ENCODE results near the gene UBR3.
"Not testable (repeated sequence)": the region's sequence is repeated elsewhere in the genome, so short reads cannot be mapped to it uniquely, and the experiment has no call there.

The UBR3 gene

GRCh38 chr2:169916623-169917022 lies 89.4 kb downstream of the UBR3 start:
- TF ChIP-seq CTCF (conservative IDR thresholded peaks at IDR 0.05), result no peak
- no peak overlapping the region for H3K27ac ChIP-seq

GRCh38 chr2:169923977-169924376 lies 96.7 kb downstream of the UBR3 start:
- no peak overlapping the region for H3K27ac ChIP-seq
- TF ChIP-seq CTCF (conservative IDR thresholded peaks at IDR 0.05), result no peak

DNA sequence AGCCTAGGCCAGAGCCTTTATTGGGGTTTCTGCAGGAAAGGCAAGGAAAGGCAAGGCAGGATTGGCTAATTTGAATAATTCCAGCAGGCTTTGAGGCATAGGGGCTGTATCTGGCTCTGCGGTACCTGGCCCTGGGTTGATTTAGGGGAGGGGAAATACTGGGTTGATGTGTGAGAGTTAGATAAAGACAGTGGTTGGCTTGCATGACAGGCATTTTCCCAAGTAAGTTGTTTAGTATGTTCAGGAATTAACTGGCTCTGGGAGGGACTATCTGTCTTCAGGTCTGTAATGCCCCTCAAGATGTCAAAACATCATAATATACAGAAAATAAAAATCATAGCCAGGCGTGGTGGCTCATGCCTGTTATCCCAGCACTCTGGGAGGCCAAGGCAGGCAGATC lies 98.7 kb downstream of the UBR3 start:
- no peak for TF ChIP-seq CTCF (conservative IDR thresholded peaks at IDR 0.05)

GRCh38 chr2:169928463-169928864 lies 101.2 kb downstream of the UBR3 start:
- peak; percentile 74 for TF ChIP-seq CTCF (conservative IDR thresholded peaks at IDR 0.05)
- no peak overlapping the region for H3K27ac ChIP-seq

More for the DNA sequence above, 98.7 kb downstream of the UBR3 start:
- no peak overlapping the region for H3K27ac ChIP-seq

DNA sequence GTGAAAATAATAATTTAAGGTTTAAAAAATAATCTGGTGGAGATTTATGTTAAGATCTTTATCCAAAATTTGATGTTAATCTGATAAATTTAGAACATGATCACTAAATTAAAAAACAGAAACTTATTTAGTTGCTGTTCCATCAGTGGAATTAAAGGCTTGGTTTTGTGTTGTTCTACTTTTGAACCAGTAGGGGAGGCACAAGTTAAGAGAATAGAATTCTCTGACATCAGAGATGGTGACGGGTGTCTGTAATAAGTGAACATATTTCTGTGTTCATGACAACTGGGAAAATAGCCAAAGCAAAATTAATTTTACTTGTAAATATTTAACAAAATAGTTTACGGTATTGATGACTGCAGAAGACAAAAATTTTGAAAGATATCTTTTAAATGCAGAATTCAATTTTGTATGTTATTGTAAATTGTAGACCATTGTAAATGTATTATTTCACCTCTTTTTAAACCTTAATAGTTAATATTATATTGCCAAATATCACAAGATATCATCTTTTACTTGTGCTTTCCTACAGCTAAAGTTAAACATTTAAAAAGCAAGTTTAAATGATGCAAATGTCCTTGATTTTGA lies 106.0 kb downstream of the UBR3 start:
- H3K27ac ChIP-seq, result no peak overlapping the region
- TF ChIP-seq CTCF (conservative IDR thresholded peaks at IDR 0.05), result peak; percentile 91

GRCh38 chr2:169936652-169937051 lies 109.4 kb downstream of the UBR3 start:
- not testable (repeated sequence) for H3K27ac ChIP-seq

DNA sequence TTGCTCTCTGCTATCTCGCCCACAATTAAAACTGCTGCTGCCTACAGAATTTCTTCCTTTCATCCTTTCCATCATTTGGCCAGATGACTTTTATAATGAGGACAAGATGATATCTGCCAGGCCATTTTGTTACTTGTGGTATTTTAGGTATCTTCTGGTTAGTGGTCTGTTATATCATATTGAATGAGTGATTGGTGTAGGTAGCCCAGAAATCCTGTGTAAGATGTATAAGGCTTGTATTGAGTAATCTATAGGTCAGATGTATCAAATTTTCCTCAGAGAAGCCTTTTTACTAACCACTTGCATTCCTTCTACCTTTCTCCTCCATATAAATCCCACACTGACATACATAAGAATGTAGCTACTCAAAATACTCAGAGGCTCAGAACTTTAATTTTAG lies 118.3 kb downstream of the UBR3 start:
- TF ChIP-seq CTCF (conservative IDR thresholded peaks at IDR 0.05), result no peak
- H3K27ac ChIP-seq, result no peak overlapping the region

GRCh38 chr2:169946092-169946491 lies 118.8 kb downstream of the UBR3 start:
- H3K27ac ChIP-seq, result no peak overlapping the region
- TF ChIP-seq CTCF (conservative IDR thresholded peaks at IDR 0.05), result no peak

Measured in VCaP (cell line).